Suppressor macrophage treated with lipopolysaccharide for 1 hour (primary cell): ENCODE results near the gene ARHGAP23.
A peak's percentile ranks its signal among the peaks of the same experiment; 100 is the strongest.

Source experiments
- DNase-seq, 3 donors: peaks; one replicate each; pipeline ENCODE4 v3.0.0-alpha.2; 2020 to 2022

ARHGAP23 gene, protein sequence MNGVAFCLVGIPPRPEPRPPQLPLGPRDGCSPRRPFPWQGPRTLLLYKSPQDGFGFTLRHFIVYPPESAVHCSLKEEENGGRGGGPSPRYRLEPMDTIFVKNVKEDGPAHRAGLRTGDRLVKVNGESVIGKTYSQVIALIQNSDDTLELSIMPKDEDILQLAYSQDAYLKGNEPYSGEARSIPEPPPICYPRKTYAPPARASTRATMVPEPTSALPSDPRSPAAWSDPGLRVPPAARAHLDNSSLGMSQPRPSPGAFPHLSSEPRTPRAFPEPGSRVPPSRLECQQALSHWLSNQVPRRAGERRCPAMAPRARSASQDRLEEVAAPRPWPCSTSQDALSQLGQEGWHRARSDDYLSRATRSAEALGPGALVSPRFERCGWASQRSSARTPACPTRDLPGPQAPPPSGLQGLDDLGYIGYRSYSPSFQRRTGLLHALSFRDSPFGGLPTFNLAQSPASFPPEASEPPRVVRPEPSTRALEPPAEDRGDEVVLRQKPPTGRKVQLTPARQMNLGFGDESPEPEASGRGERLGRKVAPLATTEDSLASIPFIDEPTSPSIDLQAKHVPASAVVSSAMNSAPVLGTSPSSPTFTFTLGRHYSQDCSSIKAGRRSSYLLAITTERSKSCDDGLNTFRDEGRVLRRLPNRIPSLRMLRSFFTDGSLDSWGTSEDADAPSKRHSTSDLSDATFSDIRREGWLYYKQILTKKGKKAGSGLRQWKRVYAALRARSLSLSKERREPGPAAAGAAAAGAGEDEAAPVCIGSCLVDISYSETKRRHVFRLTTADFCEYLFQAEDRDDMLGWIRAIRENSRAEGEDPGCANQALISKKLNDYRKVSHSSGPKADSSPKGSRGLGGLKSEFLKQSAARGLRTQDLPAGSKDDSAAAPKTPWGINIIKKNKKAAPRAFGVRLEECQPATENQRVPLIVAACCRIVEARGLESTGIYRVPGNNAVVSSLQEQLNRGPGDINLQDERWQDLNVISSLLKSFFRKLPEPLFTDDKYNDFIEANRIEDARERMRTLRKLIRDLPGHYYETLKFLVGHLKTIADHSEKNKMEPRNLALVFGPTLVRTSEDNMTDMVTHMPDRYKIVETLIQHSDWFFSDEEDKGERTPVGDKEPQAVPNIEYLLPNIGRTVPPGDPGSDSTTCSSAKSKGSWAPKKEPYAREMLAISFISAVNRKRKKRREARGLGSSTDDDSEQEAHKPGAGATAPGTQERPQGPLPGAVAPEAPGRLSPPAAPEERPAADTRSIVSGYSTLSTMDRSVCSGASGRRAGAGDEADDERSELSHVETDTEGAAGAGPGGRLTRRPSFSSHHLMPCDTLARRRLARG (N-terminal part only)

GRCh38 chr17:38428112-38428642 is at the start of gene ARHGAP23:
Gene ARHGAP23 (plus strand): TSS chr17:38428464. CDS start chr17:38428486, 22 bp downstream.
- DNase-seq = peak; percentile 44 to 65 (median 45)

DNA sequence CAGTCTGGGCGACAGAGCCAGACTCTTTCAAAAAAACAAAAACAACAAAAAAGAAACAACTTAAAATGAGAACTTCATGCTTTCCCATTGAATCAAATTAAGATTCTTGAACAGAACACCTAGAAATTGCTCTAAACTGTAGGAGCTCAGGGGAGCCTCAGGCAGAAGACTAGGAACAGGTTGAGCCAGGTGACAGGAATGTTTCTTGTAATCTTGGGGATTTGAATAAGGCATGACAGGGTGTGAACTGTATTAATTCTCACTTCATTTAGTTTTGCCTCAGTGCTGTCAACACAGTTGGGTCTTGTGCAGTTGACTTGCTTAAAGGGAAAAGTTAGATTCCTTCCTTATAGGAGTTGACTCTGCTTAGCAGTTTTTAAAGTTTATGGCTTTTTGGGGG is 48.8 kb upstream of the ARHGAP23 start:
- DNase-seq = no peak

DNA sequence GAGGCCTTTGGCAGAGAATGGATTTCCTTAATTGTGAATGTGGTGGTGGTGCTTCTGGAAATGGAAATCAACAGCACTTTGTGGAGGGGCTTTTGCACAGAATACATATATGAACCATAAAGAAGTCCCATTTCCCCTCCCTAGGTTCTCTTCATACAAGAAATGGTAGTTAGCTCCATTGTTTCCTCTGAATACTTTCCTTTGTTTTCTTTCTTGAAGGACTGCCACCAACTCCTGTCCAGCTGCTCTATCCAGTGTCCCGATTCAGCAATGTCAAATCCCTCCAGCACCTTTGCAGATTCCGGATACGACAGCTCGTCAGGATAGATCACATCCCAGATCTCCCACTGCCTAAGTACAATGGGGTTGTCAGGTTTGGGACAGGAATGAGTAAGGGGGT is 33.2 kb upstream of the ARHGAP23 start:
- no peak for DNase-seq

- no peak for DNase-seq
Observed at GRCh38 chr17:38397227-38397626, 31.0 kb upstream of the ARHGAP23 start.

DNA sequence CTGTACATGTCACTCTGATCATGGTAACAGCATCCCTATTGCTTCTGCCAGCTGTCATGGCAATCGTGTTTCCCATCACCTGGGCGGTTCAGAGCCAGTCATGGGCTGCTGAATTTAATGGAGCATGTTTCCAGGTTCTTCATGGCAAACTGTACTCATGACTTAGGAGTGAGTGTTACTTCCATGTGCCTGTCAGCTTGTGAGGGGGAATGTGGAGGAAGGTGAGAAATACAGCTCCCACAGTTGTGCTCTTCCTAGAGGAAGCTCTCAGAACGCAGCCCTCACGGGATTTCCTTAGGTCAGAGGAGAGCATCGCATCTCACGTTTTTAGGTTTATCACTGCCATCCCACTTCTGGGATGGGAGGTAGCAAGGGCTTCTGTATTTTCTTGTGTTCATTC is 28.0 kb upstream of the ARHGAP23 start:
- no peak for DNase-seq

- no peak for DNase-seq
Observed at GRCh38 chr17:38401459-38401858, 26.8 kb upstream of the ARHGAP23 start.

GRCh38 chr17:38402897-38403296 is 25.4 kb upstream of the ARHGAP23 start:
- no peak for DNase-seq

- no peak for DNase-seq
Observed at GRCh38 chr17:38403491-38403890, 24.8 kb upstream of the ARHGAP23 start.

DNA sequence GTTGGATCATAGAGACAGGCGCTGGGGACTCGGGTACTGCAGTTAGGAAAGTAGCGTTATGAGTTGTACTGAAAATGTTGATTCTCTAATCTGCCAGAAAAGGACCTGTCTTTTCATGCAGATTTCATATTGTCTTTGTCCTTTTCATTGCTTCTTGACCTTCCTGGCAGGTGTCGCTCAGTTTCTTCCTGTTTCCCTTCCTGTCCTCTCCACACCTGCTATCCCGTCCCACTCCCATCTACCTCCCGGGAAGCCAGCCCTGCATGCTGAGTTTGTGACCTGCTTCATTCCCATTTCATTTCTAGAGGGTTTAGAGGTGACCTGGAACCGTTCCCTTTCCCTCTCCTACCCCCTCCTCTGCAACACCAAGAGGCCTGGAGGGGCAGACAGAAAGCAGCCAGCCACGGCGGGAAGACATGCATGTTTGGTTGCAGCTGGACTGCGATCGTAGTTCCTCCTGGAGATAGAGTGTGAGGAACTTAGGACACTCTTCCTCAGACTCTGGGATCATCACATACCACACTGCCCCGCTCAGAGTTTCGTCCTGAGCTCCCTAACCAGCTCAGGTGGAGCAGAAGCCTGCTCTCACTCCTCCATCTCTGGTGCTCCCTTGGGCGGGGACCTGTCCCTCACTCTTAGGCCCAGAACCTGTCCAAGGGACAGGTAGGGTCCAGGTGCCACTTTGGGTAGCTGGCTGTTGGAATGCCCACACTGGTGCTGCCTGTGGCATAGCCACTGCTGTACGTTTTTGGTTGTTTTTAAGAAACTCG is 23.9 kb upstream of the ARHGAP23 start:
- no peak for DNase-seq

GRCh38 chr17:38405654-38406053 is 22.6 kb upstream of the ARHGAP23 start:
- no peak for DNase-seq

- no peak for DNase-seq
Observed at GRCh38 chr17:38410201-38410600, 18.1 kb upstream of the ARHGAP23 start.

DNA sequence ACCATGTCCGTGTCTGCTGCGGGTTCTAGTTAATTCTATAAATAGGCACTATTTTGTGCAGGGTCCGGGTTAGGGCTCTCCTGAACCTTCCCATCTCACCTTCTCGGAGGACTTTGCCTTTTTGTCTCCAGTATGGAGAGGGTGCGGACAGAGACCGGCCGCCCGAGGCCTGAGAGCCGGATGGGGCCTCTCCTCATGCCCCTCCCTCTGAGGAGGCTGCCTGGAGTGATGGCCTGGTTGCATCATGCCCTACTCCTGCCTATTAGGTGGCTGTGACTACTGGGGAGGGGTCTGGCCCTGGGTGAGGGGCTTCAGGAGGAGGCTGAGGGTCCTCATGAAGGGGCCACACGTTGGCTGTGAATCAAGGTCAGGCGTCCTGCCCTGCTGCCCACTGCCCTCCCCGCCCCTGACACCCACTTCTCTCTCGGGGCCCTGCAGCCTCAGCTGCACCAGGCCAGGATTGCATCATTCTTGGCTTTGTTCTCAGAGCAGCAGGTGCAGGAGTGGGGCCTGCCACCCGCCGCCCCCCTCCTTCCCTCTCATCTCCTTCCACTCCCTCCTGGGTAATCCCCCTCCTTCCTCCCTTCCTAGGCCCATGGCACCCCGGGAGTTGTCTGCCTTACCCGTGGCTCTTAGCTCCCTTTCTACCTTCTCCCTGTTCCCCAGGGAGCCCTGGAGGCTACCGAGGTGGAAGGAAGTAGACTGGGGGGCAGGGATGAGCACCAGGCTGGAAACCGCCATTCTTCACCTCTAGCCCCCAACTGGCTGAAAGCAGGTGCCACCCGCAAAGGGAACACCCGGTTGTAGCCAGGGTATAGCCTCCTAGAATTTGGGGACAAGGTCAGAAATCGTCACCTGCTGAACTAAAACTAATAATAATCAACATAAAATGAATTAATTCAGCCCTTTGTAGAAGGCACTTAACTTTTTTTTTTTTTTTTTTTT is 12.7 kb upstream of the ARHGAP23 start:
- peak in 2 of 3 donors; percentile 33 to 67 for DNase-seq

DNA sequence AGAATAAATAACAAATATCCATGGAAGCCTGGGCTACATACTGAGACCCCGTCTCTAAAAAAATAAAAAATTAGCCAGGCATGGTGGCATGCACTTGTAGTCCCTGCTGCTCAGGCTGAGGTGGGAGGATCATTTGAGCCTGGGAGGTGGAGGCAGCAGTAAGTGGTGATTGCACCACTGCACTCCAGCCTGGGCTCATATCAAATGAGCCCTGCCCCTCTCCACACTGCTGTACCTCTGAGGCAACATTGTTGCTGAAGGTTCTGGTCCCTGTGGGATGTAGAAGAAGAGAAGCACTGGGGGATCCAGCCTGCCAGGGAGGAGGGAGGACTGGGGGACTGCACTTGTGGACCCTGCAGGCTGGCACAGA is 11.4 kb upstream of the ARHGAP23 start:
- DNase-seq = no peak

DNA sequence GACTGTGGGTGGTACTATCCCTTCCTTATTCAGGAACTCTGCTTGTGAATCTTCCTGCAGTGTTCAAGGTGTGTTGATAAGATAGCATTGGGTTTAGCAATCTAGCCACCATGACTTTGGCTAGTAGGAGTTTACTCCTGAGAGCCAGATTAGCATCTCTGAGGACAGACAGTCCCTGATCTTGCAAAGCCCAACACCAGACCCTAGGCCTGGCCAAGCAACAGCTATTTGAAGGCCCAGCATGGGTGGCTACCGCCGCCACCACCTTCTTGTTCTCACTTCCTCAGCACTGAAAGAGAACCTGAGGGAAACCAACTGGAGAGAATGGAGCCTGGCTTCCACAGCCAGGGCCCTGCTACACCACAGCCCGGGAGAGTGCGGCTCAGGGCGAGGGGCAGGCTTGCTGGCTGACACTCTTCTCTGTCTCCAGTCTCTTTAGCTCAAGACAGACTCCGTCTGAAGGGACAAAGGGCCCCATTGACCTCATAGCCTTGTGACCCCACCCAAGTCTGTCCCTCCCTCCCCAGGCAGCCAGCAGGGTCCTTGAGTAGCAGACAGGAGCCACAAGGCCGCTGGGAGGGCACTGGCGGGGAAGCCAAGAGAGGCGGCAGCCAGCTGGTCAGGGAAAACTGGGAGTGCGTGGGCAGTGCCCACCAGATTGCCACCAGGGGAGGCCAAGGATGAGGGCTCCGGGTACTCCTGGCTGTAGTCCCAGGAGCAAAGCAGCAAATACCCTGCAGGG is 10.9 kb upstream of the ARHGAP23 start:
- DNase-seq = no peak

- DNase-seq = no peak
Observed at GRCh38 chr17:38418062-38418692, 10.1 kb upstream of the ARHGAP23 start.

GRCh38 chr17:38418693-38419507 is 9.4 kb upstream of the ARHGAP23 start:
- DNase-seq = no peak

- DNase-seq = no peak
Observed at GRCh38 chr17:38419508-38419981, 8.7 kb upstream of the ARHGAP23 start.

GRCh38 chr17:38420518-38420917 is 7.7 kb upstream of the ARHGAP23 start:
- DNase-seq = no peak
